Right hindlimb (tissue), 1 donor: ENCODE measurements around the gene KDF1.
A peak's percentile ranks its signal among the peaks of the same experiment; 100 is the strongest.
"Not testable (repeated sequence)": the region's sequence is repeated elsewhere in the genome, so short reads cannot be mapped to it uniquely, and the experiment has no call there.

Source experiments
- DNase-seq: peaks from one replicate; pipeline ENCODE4 v3.0.0-alpha.2; 2018

Gene KDF1

GRCh38 chr1:26994020-26994786, 33.9 kb upstream of the KDF1 start:
- peak; percentile 52 for DNase-seq

GRCh38 chr1:26993237-26994019, 33.2 kb upstream of the KDF1 start, which contains the start of gene TRNP1:
Gene TRNP1 (plus strand): TSS chr1:26993692. CDS start chr1:26993787, 95 bp downstream.
- peak; percentile 85 for DNase-seq

- DNase-seq: no peak
These were observed 31.2 kb upstream of the KDF1 start for GRCh38 chr1:26991310-26992116.

- DNase-seq: not testable (repeated sequence)
These were observed 29.3 kb upstream of the KDF1 start for GRCh38 chr1:26989403-26990109.

- no peak for DNase-seq
These were observed 26.4 kb upstream of the KDF1 start for GRCh38 chr1:26986658-26987057.

- no peak for DNase-seq
These were observed 24.0 kb upstream of the KDF1 start for GRCh38 chr1:26984291-26984690.

- DNase-seq: no peak
These were observed 23.6 kb upstream of the KDF1 start for GRCh38 chr1:26983863-26984262.

- no peak for DNase-seq
These were observed 21.0 kb upstream of the KDF1 start for GRCh38 chr1:26981146-26981846.

GRCh38 chr1:26978901-26979300, 18.6 kb upstream of the KDF1 start:
- no peak for DNase-seq

- DNase-seq: no peak
These were observed 16.6 kb upstream of the KDF1 start for GRCh38 chr1:26976621-26977510.

GRCh38 chr1:26972821-26973220, 12.6 kb upstream of the KDF1 start:
- no peak for DNase-seq

- no peak for DNase-seq
These were observed 12.1 kb upstream of the KDF1 start for GRCh38 chr1:26972390-26972789.

- no peak for DNase-seq
These were observed 11.3 kb upstream of the KDF1 start for GRCh38 chr1:26971590-26971989.

GRCh38 chr1:26970810-26971209, 10.5 kb upstream of the KDF1 start:
- no peak for DNase-seq

- no peak for DNase-seq
These were observed 5.4 kb upstream of the KDF1 start for GRCh38 chr1:26965628-26966027.

- no peak for DNase-seq
These were observed 4.9 kb upstream of the KDF1 start for GRCh38 chr1:26965213-26965612.

GRCh38 chr1:26961826-26962225, 1.6 kb upstream of the KDF1 start:
- no peak for DNase-seq

- no peak for DNase-seq
These were observed 328 bp upstream of the KDF1 start for GRCh38 chr1:26960625-26960966.

- no peak for DNase-seq
These were observed 998 bp downstream of the KDF1 start for GRCh38 chr1:26959270-26959669.

GRCh38 chr1:26957306-26957705, 3.0 kb downstream of the KDF1 start:
- DNase-seq: no peak

- DNase-seq: no peak
These were observed 3.9 kb downstream of the KDF1 start for GRCh38 chr1:26956321-26956720.
